ENCODE results near the gene SNRNP48. TPM values are rescaled to one million over a fixed set of nuclear protein-coding genes. Genes with fewer than 3 reads are reported as not detected.

Gene SNRNP48
- total RNA-seq, 1 experiment from 2014 or later: 26.2 TPM

- intact Hi-C loops (cut with micrococcal nuclease): loop anchor here (10.0 kb wide), 1 partner anchor 376 kb away; no protein-coding TSS in a partner anchor
- H3K79me2 ChIP-seq (ENCODE audit: insufficient read depth, low read length): no peaks in the 10 kb centered on the region
- H3K4me2 ChIP-seq (ENCODE audit: low read length): no peak overlapping the region
- no peak for DNase-seq (ENCODE audit: low read depth, low spot score)
- H3K9me3 ChIP-seq (ENCODE audit: control insufficient read depth in 1 of 2, insufficient read depth in 1 of 2, low read depth in 1 of 2, low read length in 2 of 2): no peaks in the 10 kb centered on the region
- ChIA-PET POLR2A (no interaction called here), CTCF (no interaction called here), RAD21 (ENCODE audit: low non-redundant PET in 1 of 2, low total read pairs in 2 of 2, uncharacterized antibody in 2 of 2, unreplicated experiment in 2 of 2) (no interaction called here)
- H3K9ac ChIP-seq (ENCODE audit: low read length): no peak overlapping the region
- no peaks in the 10 kb centered on the region for H3K27me3 ChIP-seq (ENCODE audit: insufficient read depth, low read length)
- BruUV-seq (replicated peaks): no TSS peak
- no peak overlapping the region for H3K27ac ChIP-seq (ENCODE audit: low read depth, low read length)
- no peak for TF ChIP-seq JUND (IDR thresholded peaks at IDR 0.05)
- TF ChIP-seq TCF7L2 (IDR thresholded peaks at IDR 0.05; ENCODE audit: borderline replicate concordance, extremely low read depth, insufficient read depth, insufficient read length): no peak
- TF ChIP-seq SIN3A (IDR thresholded peaks at IDR 0.05; ENCODE audit: low read depth): no peak
- TF ChIP-seq ZBTB33 (IDR thresholded peaks at IDR 0.05; ENCODE audit: extremely low read depth, insufficient replicate concordance, low read length): no peak
- TF ChIP-seq EZH2phosphoT487 (IDR thresholded peaks at IDR 0.05; ENCODE audit: borderline replicate concordance): no peak
- no peak for TF ChIP-seq SP1 (IDR thresholded peaks at IDR 0.05; ENCODE audit: low read depth)
- no peak for TF ChIP-seq CBX3 (IDR thresholded peaks at IDR 0.05; ENCODE audit: low read depth)
- TF ChIP-seq MAX (IDR thresholded peaks at IDR 0.05): no peak
- TF ChIP-seq RAD21 (IDR thresholded peaks at IDR 0.05; ENCODE audit: low read depth): no peak
- no peak for TF ChIP-seq ZNF274 (IDR thresholded peaks at IDR 0.05; ENCODE audit: low read depth, low read length)
- TF ChIP-seq ZFX (IDR thresholded peaks at IDR 0.05): no peak
- no peak for TF ChIP-seq REST (IDR thresholded peaks at IDR 0.05; ENCODE audit: low read depth)
- no peak for TF ChIP-seq CTCF (IDR thresholded peaks at IDR 0.05 in 2 of 3, conservative IDR thresholded peaks at IDR 0.05 in 1 of 3; ENCODE audit: borderline replicate concordance in 1 of 3, insufficient read depth in 1 of 3, low read depth in 2 of 3, low read length in 2 of 3)
- TF ChIP-seq ELF1 (IDR thresholded peaks at IDR 0.05; ENCODE audit: borderline replicate concordance, low read depth): no peak
- TF ChIP-seq FOSL1 (IDR thresholded peaks at IDR 0.05; ENCODE audit: low read depth): no peak
- no peak for TF ChIP-seq EZH2 (IDR thresholded peaks at IDR 0.05)
- TF ChIP-seq SRF (IDR thresholded peaks at IDR 0.05; ENCODE audit: low read depth): no peak
- no peak for TF ChIP-seq YY1 (IDR thresholded peaks at IDR 0.05; ENCODE audit: extremely low read depth, insufficient replicate concordance, low read depth, low read length)
- TF ChIP-seq EGR1 (IDR thresholded peaks at IDR 0.05; ENCODE audit: low read depth): no peak
- no peak for TF ChIP-seq ATF3 (IDR thresholded peaks at IDR 0.05)
- H3K36me3 ChIP-seq (ENCODE audit: control insufficient read depth in 1 of 2, insufficient read depth in 2 of 2, low read length in 2 of 2): no peaks in the 10 kb centered on the region
- no peaks in the 10 kb centered on the region for H4K20me1 ChIP-seq (ENCODE audit: insufficient read depth)
- H3K4me3 ChIP-seq (replicated peaks in 1 of 2; ENCODE audit: low read depth in 1 of 2, low read length in 2 of 2): no peak overlapping the region
- no peaks in the 10 kb centered on the region for H3K9me2 ChIP-seq (ENCODE audit: insufficient read depth)
- no peaks in the 10 kb centered on the region for H3K4me1 ChIP-seq (ENCODE audit: control insufficient read depth in 1 of 2, insufficient read depth in 2 of 2, low read length in 2 of 2)
- no peak overlapping the region for H2AFZ ChIP-seq (ENCODE audit: low read depth, low read length, poor library complexity, severe bottlenecking)
- no peak for ATAC-seq
Observed at GRCh38 chr6:7628909-7629308, 38.9 kb downstream of the SNRNP48 start.

Measured in HCT116 (cell line).